ENCODE data around the gene ARAP3.
"Not testable (repeated sequence)": the region's sequence is repeated elsewhere in the genome, so short reads cannot be mapped to it uniquely, and the experiment has no call there.

Gene ARAP3, protein sequence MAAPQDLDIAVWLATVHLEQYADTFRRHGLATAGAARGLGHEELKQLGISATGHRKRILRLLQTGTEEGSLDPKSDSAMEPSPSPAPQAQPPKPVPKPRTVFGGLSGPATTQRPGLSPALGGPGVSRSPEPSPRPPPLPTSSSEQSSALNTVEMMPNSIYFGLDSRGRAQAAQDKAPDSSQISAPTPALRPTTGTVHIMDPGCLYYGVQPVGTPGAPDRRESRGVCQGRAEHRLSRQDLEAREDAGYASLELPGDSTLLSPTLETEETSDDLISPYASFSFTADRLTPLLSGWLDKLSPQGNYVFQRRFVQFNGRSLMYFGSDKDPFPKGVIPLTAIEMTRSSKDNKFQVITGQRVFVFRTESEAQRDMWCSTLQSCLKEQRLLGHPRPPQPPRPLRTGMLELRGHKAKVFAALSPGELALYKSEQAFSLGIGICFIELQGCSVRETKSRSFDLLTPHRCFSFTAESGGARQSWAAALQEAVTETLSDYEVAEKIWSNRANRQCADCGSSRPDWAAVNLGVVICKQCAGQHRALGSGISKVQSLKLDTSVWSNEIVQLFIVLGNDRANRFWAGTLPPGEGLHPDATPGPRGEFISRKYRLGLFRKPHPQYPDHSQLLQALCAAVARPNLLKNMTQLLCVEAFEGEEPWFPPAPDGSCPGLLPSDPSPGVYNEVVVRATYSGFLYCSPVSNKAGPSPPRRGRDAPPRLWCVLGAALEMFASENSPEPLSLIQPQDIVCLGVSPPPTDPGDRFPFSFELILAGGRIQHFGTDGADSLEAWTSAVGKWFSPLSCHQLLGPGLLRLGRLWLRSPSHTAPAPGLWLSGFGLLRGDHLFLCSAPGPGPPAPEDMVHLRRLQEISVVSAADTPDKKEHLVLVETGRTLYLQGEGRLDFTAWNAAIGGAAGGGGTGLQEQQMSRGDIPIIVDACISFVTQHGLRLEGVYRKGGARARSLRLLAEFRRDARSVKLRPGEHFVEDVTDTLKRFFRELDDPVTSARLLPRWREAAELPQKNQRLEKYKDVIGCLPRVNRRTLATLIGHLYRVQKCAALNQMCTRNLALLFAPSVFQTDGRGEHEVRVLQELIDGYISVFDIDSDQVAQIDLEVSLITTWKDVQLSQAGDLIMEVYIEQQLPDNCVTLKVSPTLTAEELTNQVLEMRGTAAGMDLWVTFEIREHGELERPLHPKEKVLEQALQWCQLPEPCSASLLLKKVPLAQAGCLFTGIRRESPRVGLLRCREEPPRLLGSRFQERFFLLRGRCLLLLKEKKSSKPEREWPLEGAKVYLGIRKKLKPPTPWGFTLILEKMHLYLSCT (N-terminal part only)

DNA sequence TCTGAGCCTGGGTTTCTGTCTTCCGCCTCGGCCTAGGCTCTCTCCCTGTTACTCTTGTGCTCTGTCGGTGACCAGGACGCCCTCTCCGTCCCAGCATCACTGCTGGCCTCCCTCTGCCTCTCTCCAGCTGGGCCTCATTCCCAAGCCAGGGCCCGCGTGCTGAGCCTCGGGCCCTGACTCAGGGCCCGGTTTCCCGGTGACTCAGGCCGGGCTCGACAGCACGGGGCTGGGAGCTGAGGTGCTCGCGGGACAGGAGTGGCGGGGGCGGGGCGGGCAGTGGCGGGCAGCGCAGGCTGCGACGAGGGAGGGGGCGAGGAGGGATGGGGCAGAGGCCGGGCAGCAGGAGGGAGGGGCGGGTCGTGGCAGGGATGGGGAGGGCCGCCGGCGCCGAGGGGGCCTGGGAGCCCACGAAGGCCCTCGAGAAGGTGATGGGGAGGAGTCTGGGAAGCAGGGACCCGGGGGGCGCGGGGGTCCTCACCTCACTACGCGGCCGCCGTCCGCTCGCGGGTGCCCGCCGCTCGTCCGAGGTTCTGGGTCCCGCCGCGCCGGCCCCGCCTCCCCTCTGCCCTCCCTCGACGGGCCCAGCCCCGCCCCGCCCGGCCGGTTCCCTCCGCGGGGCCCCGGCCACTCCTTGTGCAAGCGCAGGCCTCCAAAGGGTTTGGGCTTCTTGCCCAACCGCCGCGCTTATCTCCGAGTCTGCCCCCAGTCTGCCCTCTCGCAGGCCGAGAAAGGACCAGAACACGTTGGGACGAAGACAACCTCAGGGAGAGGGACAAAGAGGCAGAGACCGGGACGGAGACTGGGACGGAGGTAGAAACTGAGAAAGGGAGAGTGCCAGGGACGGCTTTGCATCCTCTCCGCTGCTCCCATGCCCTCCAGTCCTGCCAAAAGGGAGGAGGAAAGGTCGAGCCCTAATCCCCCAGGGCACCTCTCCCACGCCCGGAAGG, at the start of gene ARAP3:
TSS of gene ARAP3 (minus strand) at position 536 of the 947 bp plus-strand sequence. CDS start 1,744 bp downstream, outside the sequence.
- DNase-seq = no peak

DNA sequence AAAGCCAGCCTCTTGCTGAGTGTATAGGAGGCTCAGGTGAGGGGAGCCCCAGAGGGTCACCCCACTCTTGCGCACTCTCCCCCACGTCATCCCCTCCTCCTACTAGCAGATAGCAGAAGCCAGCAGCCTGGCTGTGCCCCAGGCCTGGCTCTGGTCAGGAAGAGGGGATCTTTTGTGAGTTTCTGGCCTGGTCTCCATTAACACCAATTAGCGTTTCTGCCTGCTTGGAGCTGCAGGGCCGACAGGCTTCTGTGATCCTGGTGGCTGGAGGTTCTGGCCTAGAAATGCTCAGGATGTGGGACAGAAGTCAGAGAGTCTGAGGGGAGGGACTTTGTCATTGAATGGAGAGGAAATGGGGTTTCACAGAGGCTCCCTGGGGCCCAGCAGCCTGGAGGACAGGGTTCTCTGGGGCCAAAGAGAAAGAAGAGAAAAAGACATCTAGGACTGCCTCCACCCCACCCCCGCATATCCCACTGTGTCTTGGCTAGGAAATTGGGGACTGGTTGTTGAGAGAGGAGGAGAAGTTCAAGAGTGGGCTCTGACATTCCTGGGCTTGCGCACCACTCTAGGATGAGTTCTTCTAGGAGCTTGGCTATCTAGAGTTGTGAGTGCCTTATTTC, 47.5 kb upstream of the ARAP3 start:
- DNase-seq = no peak

DNA sequence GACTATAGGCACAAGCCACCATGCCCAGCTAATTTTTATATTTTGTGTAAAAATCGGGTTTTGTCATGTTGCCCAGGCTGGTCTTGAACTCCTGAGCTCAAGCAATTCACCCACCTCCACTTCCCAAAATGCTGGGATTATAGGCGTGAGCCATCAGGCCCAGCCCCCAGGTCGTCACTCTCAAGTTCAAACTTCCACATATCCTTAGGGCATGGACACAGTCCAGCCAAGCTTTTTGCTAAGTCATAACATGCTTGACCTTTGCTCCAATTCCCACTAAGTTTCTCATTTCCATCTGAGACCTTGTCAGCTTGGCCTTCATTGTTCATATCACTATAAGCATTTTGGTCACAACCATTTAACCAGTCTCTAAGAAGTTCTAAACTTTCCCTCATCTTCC, 43.9 kb upstream of the ARAP3 start:
- DNase-seq = no peak

DNA sequence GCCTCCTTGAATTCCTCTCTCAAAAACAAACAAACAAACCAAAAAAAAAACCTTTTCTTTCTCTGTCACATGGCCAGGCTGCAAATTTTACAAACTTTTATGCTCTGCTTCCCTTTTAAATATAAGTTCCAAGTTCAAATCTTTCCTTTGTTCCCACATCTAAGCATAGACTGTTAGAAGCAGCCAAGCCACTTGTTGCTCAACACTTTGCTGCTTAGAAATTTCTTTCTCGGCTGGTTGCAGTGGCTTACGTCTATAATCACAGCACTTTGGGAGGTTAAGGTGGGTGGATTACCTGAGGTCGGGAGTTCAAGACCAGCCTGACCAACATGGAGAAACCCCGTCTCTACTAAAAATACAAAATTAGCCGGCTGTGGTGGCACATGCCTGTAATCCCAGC, 43.1 kb upstream of the ARAP3 start:
- DNase-seq = not testable (repeated sequence)

DNA sequence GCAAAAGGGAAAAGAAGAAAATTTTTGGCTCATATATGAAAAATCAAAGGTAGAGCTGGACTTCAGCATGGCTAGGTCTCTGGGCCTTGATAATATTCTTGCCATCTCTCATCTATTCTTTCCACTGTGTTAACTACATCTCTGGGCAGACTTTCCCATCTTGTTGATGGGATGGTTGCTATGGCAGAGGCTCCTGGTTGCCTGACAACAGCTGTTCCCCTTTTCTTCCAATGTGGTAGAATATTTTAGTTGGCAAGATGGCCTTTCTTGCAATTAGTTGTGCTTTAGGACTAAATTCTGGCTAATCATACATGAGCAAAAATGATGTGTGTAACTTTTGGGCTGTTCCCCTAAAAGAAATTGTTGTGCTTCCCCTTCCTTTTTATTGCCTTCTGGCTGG, 40.2 kb upstream of the ARAP3 start:
- no peak for DNase-seq

DNA sequence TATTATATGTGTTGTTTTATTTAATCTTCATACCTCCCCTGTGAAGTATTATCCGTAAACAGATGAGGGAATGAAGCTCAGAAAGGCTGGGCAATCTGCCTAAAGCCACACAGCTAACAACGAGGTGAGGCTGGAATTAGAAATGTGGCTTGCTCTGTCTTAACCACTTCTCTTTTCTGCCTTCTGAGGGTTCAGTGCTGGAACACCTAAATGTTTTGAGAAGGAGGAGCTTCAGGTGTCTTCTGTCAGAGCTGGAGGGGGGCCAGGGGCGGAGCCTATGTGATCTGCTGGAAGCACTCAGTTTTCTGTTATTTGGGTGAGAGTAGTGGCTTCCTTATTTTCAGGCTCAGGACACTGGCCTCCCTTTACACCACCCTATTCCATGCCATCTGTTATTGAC, 35.0 kb upstream of the ARAP3 start:
- DNase-seq = no peak

DNA sequence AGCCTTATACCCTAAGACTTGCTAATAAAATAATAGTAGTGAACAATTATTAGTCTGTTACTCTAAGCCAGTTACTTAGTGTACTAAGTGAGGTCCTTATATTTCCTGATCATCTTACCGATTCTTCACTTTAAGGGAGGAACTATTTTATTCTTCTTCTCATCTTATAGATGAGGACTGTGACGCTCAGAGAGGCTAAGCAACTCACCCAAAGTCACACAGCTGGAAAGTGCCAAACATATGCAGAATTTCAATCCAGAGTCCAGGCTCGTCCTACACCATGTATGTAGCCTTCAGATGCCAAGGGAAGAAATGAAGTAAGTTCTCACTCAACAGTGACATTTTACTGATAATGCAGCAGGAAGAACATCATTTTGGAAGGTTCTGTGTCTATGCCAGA, 34.4 kb upstream of the ARAP3 start:
- no peak for DNase-seq

DNA sequence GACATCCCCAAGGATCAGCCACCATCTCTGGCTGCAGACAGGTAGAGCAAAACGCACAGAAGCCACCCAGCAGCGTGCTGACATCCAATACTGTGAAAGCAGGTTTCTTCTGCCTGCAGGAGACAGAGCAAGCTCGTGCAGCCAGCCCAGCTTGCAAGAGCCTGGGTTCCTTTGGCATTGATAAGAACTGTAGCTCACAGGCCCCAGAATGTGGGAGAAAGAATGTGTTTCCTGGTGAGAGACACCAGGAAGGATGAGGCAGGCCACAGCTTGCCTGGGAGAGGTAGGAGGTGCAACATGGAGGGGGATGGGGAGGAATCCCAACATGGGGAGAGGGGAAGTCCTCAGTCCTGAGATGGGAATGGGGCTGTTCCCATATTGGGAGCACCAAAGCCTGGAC, 34.0 kb upstream of the ARAP3 start:
- no peak for DNase-seq

DNA sequence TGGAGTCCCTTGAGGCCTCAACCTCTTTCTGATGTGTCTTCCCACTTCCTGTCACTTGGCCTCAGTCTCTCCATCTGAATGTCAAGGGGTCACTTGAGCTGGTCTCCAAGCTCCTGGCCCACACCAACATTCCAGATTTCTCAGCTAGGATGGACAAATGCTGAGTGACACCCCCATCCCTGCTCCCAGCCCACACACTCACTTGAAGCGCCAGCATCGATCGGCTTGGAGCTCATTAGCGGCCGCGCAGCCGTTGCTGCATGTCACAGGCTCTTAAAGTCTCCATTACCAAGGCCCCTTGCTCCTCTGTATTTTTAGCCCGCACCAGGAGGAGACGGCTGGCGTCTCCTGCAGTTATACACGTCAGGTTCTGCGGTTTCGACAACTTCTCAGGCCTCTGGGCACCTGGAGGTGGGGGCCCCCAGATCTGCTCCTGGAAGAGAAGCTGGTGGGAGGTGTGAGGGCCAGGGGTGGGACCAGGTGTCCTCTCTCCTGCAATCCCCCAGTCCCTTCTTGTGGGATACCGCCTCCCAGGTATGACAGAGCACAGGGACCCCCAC, 33.4 kb upstream of the ARAP3 start:
- no peak for DNase-seq

DNA sequence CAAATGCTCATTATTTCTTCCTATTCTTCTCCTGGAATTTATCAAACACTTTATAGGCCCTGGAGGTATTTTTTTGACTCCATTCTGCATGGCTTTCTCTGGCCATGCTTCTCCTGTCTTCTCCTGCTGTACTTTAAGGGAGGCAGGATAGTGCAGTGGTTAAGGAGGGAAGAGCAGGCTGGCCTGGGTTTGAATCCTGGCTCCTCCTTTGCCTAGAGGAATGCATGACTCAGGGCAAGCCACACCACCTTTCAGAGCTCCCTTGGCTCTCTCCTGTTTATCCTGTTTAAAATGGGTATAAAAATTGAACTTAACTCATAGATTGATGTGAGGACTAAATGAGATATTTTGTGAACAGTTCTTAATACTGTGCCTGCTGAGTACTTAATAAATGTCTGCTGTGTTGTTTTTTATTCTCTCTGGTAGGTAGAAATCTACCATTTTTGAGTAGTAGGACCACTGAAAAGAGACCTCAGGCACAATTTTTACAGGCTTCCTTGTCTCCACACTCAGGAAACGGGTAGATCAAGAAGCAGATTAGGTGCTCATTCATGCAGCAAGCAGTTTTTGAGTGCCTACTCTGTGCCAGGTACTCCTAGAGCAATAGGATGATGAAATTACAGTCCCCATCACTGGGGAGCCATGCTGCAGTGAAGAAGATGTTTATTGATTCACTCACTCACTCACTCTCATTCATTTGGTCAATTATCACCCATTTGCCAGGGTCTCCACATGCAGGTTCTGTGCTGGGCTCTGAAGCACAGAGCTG, 32.7 kb upstream of the ARAP3 start:
- no peak for DNase-seq

DNA sequence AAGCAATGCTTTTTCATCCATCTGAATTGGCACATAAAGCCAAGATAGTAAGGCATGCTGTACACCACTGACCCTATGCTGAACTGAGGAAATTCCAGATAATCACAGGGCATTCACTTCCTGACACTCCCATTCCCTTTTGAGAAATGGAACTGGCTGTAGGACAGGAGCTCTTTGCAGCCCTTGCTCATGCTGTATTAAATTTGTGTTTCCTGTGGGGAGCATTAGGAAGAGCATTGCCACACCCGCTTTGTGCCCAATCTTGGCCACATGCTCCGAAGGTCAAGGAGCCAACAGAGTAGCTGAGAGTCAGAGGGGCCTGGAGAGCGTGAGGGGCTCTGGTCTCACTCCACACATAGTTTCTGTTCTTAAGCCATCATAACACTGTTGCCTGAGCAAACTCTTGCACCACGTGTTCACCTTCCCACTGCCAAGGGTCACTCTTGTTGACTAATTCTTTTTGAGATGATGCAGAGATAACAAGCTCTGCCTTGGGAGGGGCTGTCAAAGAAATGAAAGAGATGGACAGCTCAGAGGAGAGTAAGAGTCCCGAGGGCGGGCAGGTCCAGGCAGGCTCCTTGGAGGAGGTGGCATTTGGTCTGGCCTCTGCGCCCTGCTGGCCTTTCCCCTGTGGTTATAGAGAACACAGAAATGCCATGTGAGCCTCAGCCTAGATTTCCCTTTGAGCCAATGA, 31.7 kb upstream of the ARAP3 start:
- no peak for DNase-seq

DNA sequence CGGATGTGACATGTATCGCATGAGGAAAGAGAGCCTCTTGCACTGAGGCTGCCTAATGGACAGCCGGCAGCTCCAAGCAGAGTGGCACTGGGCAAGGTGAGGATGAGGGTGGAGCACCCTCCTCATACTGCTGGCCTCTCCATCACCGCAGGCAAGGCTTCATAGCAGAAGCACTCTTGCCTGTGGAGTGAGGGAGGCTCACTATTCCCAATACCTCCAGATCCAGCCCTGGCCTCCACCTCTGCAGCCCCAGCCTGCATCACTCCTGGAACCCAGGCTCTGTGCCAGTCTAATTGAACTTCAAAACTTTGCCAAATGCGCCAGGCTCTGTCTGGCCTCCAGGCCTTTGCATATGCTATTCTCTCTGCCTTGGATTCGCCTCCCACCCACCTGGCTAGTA, 29.7 kb upstream of the ARAP3 start:
- no peak for DNase-seq

DNA sequence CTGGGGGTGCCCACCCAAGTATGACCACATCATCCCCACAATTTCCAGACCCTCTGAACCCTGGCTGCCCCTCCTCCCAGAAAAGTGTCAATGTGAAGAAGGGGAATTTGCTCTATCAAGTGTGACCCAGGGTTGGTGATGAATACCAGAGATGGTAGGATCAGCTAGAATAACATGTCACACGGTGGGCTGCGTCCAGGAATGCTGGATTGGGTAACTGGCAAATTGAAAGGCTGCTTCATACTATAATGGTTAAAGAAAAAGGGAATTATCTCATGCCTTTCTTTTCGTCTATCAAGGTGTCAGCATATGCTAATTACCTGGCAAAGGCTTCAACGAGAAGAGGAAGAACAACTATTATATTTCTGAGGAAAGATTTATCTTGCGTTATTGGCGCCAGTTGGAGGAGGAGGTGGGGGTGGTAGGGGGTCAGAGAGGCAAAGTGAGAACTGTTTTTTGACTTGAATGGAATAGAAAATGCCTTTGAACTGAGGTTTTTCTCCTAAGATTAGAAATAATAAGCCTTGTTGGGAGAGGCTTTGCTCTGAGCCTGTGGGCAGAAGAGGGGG, 27.8 kb upstream of the ARAP3 start:
- no peak for DNase-seq

DNA sequence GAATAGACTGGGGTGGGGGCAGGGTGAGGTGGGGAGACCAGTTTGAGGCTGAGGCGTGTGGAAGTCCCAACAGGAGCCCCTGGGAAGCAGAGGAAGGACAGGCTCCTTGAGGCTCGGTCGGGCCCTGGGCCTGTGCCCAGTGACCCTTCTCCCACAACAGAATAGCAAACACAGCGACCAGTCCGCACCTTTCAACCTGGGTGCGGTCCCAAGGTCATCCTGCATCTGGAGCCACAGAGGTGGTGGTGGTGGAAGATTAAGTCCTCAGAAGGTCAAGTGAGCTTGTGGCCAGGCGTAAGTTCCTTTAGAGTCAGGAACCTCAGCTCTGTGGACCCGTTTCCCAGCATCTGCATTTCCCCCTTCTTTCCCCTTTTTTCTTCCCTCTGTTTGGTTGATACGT, 26.0 kb upstream of the ARAP3 start:
- DNase-seq = no peak

DNA sequence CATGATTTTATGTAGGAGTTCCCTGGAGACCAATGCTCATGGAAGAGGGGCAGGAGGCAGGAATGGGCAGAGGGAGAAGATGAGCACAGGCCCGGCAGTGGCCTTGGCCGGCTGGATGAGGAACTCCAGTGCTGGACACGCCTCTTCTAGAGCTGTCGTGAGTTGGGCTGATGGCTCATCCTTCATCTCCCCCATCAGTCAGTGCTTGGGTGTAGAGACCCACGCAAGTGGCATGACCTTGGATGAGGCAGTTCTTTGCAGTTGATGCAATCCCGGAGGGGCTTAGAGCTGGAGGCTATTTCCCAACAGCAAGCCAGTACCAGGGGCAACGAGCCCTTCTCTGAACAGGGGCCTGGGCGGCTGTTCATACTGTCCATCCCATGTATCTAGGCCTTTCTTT, 25.5 kb upstream of the ARAP3 start:
- no peak for DNase-seq

DNA sequence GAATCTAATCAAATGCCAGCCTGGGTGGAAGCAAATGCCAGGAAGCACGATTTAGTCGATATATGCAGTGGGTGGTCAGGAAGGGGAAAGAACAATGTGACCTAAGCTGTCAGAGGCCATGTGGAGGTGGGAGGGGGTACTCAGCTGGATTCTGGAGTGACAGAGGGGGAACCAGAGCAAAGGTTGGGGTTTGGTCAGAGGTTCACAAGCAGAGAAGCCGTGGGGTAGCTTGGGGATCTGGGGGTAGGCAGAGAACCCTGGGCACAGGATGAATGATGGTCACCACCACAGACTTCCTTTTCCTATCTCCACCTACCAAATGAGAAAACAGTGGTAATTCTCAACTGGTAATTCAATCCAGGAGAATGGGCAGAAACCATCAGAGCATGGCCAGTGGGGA, 24.1 kb upstream of the ARAP3 start:
- DNase-seq = no peak

DNA sequence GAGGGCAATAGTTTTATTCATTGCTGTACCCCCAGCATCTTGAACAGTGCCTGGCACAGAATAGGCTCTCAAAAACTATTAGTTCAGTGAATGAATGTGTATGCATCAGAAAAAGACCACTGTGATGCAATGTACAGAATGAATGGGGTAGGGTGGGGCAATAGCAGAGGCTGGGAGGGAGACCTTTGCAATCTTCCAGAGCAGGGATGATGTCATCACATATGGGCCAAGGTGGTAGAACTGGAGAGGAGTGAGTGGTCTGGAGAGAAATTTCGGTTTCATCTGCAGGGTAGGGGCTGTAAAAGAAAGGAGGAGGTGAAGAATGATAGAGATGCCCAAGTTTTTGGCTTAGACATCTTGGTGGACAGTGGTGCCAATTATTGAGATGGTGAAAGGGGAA, 23.4 kb upstream of the ARAP3 start:
- DNase-seq = no peak

DNA sequence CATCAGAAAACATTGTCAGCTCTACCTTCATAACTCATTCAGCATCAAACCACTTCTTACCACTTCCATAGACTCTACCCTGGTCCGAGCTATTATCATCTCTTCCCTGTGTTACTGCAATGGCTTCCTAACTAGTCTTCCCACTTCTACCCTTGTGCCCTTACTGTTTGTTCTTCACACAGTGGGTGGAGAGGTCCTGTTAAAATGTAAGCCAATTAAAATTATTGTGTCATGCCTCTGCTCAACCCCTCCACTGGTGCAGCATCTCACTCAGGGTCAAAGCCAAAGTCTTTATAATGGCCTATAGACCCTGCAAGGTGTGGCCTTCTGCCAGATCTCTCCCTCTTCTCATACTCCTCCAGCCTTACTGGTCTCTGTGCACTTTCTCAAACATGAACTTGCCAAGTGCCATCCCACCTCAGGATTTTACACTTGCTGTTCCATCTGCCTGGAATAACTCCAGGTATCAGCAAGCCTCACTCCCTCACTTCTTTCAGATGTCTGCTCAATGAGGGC, 22.8 kb upstream of the ARAP3 start:
- no peak for DNase-seq

DNA sequence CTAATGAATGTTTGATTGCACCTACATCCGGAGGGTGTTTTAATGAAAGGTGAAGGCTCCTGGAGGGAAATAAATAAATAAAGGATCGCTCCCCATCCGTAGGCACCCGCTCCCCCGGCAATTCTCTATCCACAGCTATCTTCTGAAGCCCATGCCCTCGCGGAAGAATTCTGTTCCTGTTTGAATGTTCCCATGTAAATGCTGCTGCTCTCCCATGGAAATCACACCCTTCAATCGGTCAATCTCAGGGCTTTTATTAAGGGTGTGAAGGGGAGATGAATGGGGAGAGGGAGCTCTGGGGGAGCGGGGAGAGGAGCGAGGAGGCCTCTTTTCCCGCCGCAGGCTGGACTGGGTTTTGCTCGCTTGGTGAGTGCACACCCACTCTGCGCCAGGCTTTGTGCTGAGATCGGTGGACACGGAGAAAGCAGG, 21.1 kb upstream of the ARAP3 start:
- DNase-seq = no peak

Data from NCI-H1436 treated with DMSO at 0.1 percent for 48 hours (cell line).